Fibroblast of lung (primary cell): ENCODE data around the gene RMC1. TPM values are rescaled to one million over a fixed set of nuclear protein-coding genes. Genes with fewer than 3 reads are reported as not detected.

Source experiments
- DNase-seq, 2 donors: peaks; one replicate each; pipeline versions ENCODE4 v3.0.0 to v3.0.0-alpha.2; 2010; ENCODE audit warnings: low read depth in 2 of 2
- H2AFZ ChIP-seq: 2 replicates; pipeline ENCODE4 v1.5.1; 2012; ENCODE audit warnings: low read length, control low read depth, inconsistent platforms
- H3K27ac ChIP-seq: 2 replicates; pipeline ENCODE4 v1.5.1; 2011; ENCODE audit warnings: low read length, control low read depth; ENCODE audit not compliant: insufficient read depth
- H3K27me3 ChIP-seq: 2 replicates; pipeline ENCODE4 v1.5.1; 2011; ENCODE audit warnings: mild to moderate bottlenecking, low read length; ENCODE audit not compliant: control insufficient read depth, insufficient read depth
- H3K36me3 ChIP-seq: 2 replicates; pipeline ENCODE4 v1.5.1; 2011; ENCODE audit warnings: low read length; ENCODE audit not compliant: control insufficient read depth, insufficient read depth
- H3K4me1 ChIP-seq: 2 replicates; pipeline ENCODE4 v1.5.1; 2011; ENCODE audit warnings: low read length; ENCODE audit not compliant: control insufficient read depth, insufficient read depth; ENCODE audit errors: extremely low read depth
- H3K4me2 ChIP-seq: 2 replicates; pipeline ENCODE4 v1.5.1; 2011; ENCODE audit warnings: low read length, control low read depth; ENCODE audit not compliant: insufficient read depth; ENCODE audit errors: extremely low read depth
- H3K4me3 ChIP-seq, 4 experiments: fragments of 200-600 bp in 1 of 4; sonication (generic) in 1 of 4; replicated peaks in 1 of 4; 2 replicates each; pipeline ENCODE4 v1.5.1; 2011 to 2016; ENCODE audit warnings: low read length in 4 of 4, low read depth in 3 of 4, mild to moderate bottlenecking in 3 of 4, control low read depth in 2 of 4, inconsistent platforms in 1 of 4, mixed read lengths in 1 of 4; ENCODE audit not compliant: insufficient read depth in 1 of 4; ENCODE audit errors: control extremely low read depth in 1 of 4
- H3K79me2 ChIP-seq: 2 replicates; pipeline ENCODE4 v1.5.1; 2012; ENCODE audit warnings: mild to moderate bottlenecking, low read length, inconsistent platforms; ENCODE audit not compliant: control insufficient read depth, insufficient read depth
- H3K9ac ChIP-seq: 2 replicates; pipeline ENCODE4 v1.5.1; 2011; ENCODE audit warnings: mild to moderate bottlenecking, low read length, control low read depth; ENCODE audit not compliant: insufficient read depth
- H3K9me3 ChIP-seq: 2 replicates; pipeline ENCODE4 v1.5.1; 2012; ENCODE audit warnings: low read depth, low read length; ENCODE audit not compliant: control insufficient read depth, insufficient read depth
- H4K20me1 ChIP-seq: 2 replicates; pipeline ENCODE4 v1.5.1; 2011; ENCODE audit warnings: low read length; ENCODE audit not compliant: control insufficient read depth, insufficient read depth; ENCODE audit errors: extremely low read depth
- CTCF ChIP-seq, 2 donors: IDR thresholded peaks in 1 of 2; conservative IDR thresholded peaks in 1 of 2; 1 replicate in 1 of 2; 2 replicates in 1 of 2; pipeline ENCODE4 v1.5.1; 2011 to 2012; ENCODE audit warnings: low read length in 2 of 2, control low read depth in 1 of 2, inconsistent platforms in 1 of 2, low read depth in 1 of 2, mild to moderate bottlenecking in 1 of 2
- EZH2 ChIP-seq: IDR thresholded peaks from 2 replicates; pipeline ENCODE4 v1.5.1; 2012; ENCODE audit warnings: low read length, control low read depth, mild to moderate bottlenecking; ENCODE audit errors: missing control alignments
- polyA plus RNA-seq, 2 donors: library from polyadenylated mRNA; depleted of rRNA in 1 of 2; stranded (reverse) in 1 of 2; unstranded in 1 of 2; fragments of >200 nt; gene quantifications; 2 replicates each; pipeline ENCODE4 v1.2.1, GENCODE V29; 2011 to 2012; ENCODE audit warnings: missing spikeins in 1 of 2
- total RNA-seq: library from RNA; depleted of rRNA; stranded (reverse); fragments of >200 nt; gene quantifications from 2 replicates; pipeline ENCODE4 v1.2.1, GENCODE V29; 2014

Gene RMC1
- total and polyA plus RNA-seq, 2 donors (not counting 1 experiment from before 2014, with no cell fraction given), result 22.5 to 29.6 TPM

GRCh38 chr18:23541349-23542093, 38.2 kb downstream of the RMC1 start:
- H3K4me2 ChIP-seq, result no peak overlapping the region
- H3K4me3 ChIP-seq, result no peak overlapping the region

GRCh38 chr18:23542461-23542860, 39.1 kb downstream of the RMC1 start:
- DNase-seq, result peak in 1 of 2 donors; percentile 74
- H3K4me1 ChIP-seq, result no peaks in the 10 kb centered on the region
- peaks cover 7% of the 10 kb centered on the region for H3K36me3 ChIP-seq

More at GRCh38 chr18:23541349-23542093, 38.2 kb downstream of the RMC1 start:
- H3K9ac ChIP-seq, result no peak overlapping the region
- peak in 1 of 2 donors; percentile 13 for DNase-seq
- H3K9me3 ChIP-seq, result no peaks in the 10 kb centered on the region
- peaks cover 8% of the 10 kb centered on the region for H3K36me3 ChIP-seq
- H3K27me3 ChIP-seq, result no peaks in the 10 kb centered on the region
- H3K27ac ChIP-seq, result no peak overlapping the region
- H3K79me2 ChIP-seq, result no peaks in the 10 kb centered on the region
- no peaks in the 10 kb centered on the region for H4K20me1 ChIP-seq
- no peaks in the 10 kb centered on the region for H3K4me1 ChIP-seq
- TF ChIP-seq CTCF (conservative IDR thresholded peaks at IDR 0.05 in 1 of 2, IDR thresholded peaks at IDR 0.05 in 1 of 2; ENCODE audit: low read depth in 1 of 2, low read length in 2 of 2), result no peak
- no peak for TF ChIP-seq EZH2
- H2AFZ ChIP-seq, result no peak overlapping the region

More at GRCh38 chr18:23542461-23542860, 39.1 kb downstream of the RMC1 start:
- Histone ChIP-seq H3K27ac (no peak overlapping the region), H3K9me3 (no peaks in the 10 kb centered on the region), H4K20me1 (no peaks in the 10 kb centered on the region), H3K9ac (no peak overlapping the region), H3K4me3 (no peak overlapping the region), H3K4me2 (no peak overlapping the region), H3K79me2 (no peaks in the 10 kb centered on the region), H2AFZ (no peak overlapping the region), H3K27me3 (no peaks in the 10 kb centered on the region)
- TF ChIP-seq EZH2, result no peak
- TF ChIP-seq CTCF (conservative IDR thresholded peaks at IDR 0.05 in 1 of 2, IDR thresholded peaks at IDR 0.05 in 1 of 2; ENCODE audit: low read depth in 1 of 2, low read length in 2 of 2), result no peak
